Fibroblast of villous mesenchyme (primary cell): ENCODE data around the gene CATSPER3. TPM values are rescaled to one million over a fixed set of nuclear protein-coding genes. Genes with fewer than 3 reads are reported as not detected.

Source experiments
- DNase-seq: peaks from one replicate; pipeline ENCODE4 v3.0.0-alpha.2; 2010; ENCODE audit warnings: low read depth
- H3K4me3 ChIP-seq: 2 replicates; pipeline ENCODE4 v1.5.1; 2011; ENCODE audit warnings: low read depth, mild to moderate bottlenecking, low read length
- total RNA-seq: library from RNA; depleted of rRNA; stranded (reverse); fragments of >200 nt; gene quantifications from 2 replicates; pipeline ENCODE4 v1.2.3, GENCODE V29; 2012
- TF ChIP-seq, protein P1 (sequence below): IDR thresholded peaks from 2 replicates; pipeline ENCODE4 v1.5.1; 2012; ENCODE audit warnings: low read depth, mild to moderate bottlenecking, low read length; ENCODE audit not compliant: insufficient read depth

The CATSPER3 gene
- total RNA-seq, 1 donor, result under 0.01 TPM

GRCh38 chr5:135047347-135047695 is 79.6 kb downstream of the CATSPER3 start:
- DNase-seq, result no peak
- H3K4me3 ChIP-seq, result no peak overlapping the region
- TF ChIP-seq, protein P1, sequence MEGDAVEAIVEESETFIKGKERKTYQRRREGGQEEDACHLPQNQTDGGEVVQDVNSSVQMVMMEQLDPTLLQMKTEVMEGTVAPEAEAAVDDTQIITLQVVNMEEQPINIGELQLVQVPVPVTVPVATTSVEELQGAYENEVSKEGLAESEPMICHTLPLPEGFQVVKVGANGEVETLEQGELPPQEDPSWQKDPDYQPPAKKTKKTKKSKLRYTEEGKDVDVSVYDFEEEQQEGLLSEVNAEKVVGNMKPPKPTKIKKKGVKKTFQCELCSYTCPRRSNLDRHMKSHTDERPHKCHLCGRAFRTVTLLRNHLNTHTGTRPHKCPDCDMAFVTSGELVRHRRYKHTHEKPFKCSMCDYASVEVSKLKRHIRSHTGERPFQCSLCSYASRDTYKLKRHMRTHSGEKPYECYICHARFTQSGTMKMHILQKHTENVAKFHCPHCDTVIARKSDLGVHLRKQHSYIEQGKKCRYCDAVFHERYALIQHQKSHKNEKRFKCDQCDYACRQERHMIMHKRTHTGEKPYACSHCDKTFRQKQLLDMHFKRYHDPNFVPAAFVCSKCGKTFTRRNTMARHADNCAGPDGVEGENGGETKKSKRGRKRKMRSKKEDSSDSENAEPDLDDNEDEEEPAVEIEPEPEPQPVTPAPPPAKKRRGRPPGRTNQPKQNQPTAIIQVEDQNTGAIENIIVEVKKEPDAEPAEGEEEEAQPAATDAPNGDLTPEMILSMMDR, result no peak

- no peak for DNase-seq
- H3K4me3 ChIP-seq, result no peak overlapping the region
- TF ChIP-seq, protein P1, result no peak
These were observed 80.6 kb downstream of the CATSPER3 start for GRCh38 chr5:135048286-135048685.

DNA sequence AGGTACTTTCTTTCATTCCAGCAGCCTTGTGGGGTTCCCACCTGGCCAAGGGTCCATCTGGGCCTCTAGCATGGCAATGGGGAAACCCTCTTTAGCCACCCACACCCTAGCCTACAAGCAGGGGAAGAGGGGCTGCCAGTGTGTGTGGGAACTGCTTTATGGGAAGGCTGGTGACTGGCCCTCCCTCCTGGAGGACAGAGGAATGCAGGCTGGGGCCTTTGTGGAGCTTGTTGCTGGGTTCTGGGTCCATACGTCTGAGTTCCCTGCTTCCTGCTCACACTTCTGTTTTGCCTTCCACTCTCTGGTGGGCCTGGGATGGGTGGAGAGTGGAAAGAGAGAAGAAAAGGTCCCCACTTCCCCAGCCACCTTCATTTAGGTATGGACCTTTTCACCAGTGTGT is 81.2 kb downstream of the CATSPER3 start:
- DNase-seq, result no peak
- TF ChIP-seq, protein P1, result no peak
- no peak overlapping the region for H3K4me3 ChIP-seq

- TF ChIP-seq, protein P1, result no peak
- H3K4me3 ChIP-seq, result no peak overlapping the region
- DNase-seq, result no peak
These were observed 82.6 kb downstream of the CATSPER3 start for GRCh38 chr5:135050244-135050767.

GRCh38 chr5:135051399-135051798 is 83.7 kb downstream of the CATSPER3 start:
- peak; percentile 23 for DNase-seq
- no peak overlapping the region for H3K4me3 ChIP-seq
- TF ChIP-seq, protein P1, result no peak

DNA sequence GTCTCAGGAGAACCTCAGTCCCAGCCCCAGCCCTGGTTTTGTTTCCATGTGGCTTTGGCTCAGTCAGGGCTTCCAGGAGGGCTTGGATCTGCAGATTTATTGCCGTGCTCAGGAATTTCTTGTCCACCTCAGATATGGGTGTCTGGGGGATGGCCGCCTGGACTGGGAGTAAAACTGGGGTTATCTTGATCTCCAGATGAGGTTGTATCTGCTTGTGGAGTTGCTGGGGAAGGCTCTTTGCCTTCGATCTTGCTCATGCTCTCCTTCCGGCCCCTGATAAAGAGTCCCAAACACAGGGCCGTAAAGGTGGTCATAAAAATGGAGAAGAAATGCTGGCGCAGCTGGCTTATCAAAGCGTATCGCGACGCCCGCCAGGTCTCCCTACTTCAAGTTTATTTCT is 84.2 kb downstream of the CATSPER3 start:
- no peak overlapping the region for H3K4me3 ChIP-seq
- TF ChIP-seq, protein P1, result no peak
- DNase-seq, result peak; percentile 28

GRCh38 chr5:135052511-135053145 is 84.9 kb downstream of the CATSPER3 start:
- TF ChIP-seq, protein P1, result no peak
- DNase-seq, result peak; percentile 68
- H3K4me3 ChIP-seq, result no peak overlapping the region
